H1 (cell line): ENCODE data around the gene SZT2. TPM values are rescaled to one million over a fixed set of nuclear protein-coding genes. Genes with fewer than 3 reads are reported as not detected.

Experiments
- KDM5A ChIP-seq: fragments of 200-600 bp; IDR thresholded peaks from 2 replicates; pipeline ENCODE4 v1.7.1; 2012; ENCODE audit warnings: mild to moderate bottlenecking, low read length, inconsistent platforms, mixed read lengths
- polyA plus RNA-seq, 7 experiments: library from polyadenylated mRNA; depleted of rRNA in 3 of 7; stranded (reverse) in 5 of 7; unstranded in 2 of 7; fragments of >200 nt in 5 of 7; fragments of 200-250 nt in 2 of 7; gene quantifications; 1 replicate in 5 of 7; 2 replicates in 1 of 7; 4 replicates in 1 of 7; pipeline versions ENCODE4 v1.2.1 to v1.2.3, GENCODE V29; 2011 to 2013; ENCODE audit warnings: missing spikeins in 2 of 7, mixed read lengths in 2 of 7
- total RNA-seq: library from RNA; stranded (reverse); fragmentation: NEBNext Ultra II Directional; extraction: Animal tissue kit (Norgen Biotek cat#: 25700); gene quantifications from 2 replicates; pipeline ENCODE4 v1.2.1, GENCODE V29; 2021

Gene SZT2
- total and polyA plus RNA-seq, 2 of the 8 experiments (the other 6 are each of a cell fraction or from before 2014, with no cell fraction given), result 4.7 to 12.9 TPM

DNA sequence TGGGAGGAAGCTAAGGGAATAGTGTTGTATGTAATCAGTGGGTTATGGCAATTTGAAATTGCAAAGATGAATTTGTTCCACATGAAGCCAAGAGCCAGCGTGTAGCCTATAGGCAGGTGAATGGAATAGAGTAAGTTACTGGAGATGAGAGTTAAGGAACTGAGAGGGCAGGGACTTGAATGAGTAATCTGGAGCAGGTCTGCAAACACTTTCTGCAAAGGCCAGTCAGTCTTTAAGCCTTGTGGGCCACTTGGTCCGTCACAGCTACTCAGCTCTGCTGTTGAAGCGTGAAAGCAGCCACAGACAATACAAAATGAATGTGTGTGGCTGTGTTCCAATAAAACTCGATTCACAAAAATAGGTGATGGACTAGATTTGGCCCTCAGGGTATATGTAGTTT is 29.2 kb downstream of the SZT2 start (continued):
- TF ChIP-seq KDM5A, result no peak
